Endodermal cell (in vitro differentiated cells): ENCODE measurements around the gene EIF3A. TPM values are rescaled to one million over a fixed set of nuclear protein-coding genes. Genes with fewer than 3 reads are reported as not detected.

Experiments used
- DNase-seq: peaks from one replicate; pipeline ENCODE4 v3.0.0-alpha.2; 2017
- H3K27ac ChIP-seq: 2 replicates; pipeline ENCODE4 v1.5.1; 2013; ENCODE audit warnings: mild to moderate bottlenecking, low read depth, low read length, moderate library complexity
- H3K27me3 ChIP-seq: 2 replicates; pipeline ENCODE4 v1.6.1; 2013; ENCODE audit warnings: mild to moderate bottlenecking, low read length, moderate library complexity; ENCODE audit not compliant: insufficient read depth, control insufficient read depth, poor library complexity, severe bottlenecking
- H3K36me3 ChIP-seq: 2 replicates; pipeline ENCODE4 v1.7.0; 2013; ENCODE audit warnings: mild to moderate bottlenecking, low read length, moderate library complexity; ENCODE audit not compliant: control insufficient read depth, insufficient read depth
- H3K4me1 ChIP-seq: one replicate; pipeline ENCODE4 v1.7.0; 2013; ENCODE audit warnings: low read length; ENCODE audit not compliant: control insufficient read depth, insufficient read depth
- H3K4me3 ChIP-seq: 2 replicates; pipeline ENCODE4 v1.5.1; 2013; ENCODE audit warnings: mild to moderate bottlenecking, low read length, moderate library complexity
- H3K9ac ChIP-seq: 2 replicates; pipeline ENCODE4 v1.6.1; 2013; ENCODE audit warnings: mild to moderate bottlenecking, low read length, moderate library complexity; ENCODE audit not compliant: poor library complexity, severe bottlenecking; ENCODE audit errors: extremely low read depth
- H3K9me3 ChIP-seq: 2 replicates; pipeline ENCODE4 v1.6.1; 2013; ENCODE audit warnings: mild to moderate bottlenecking, low read length, moderate library complexity; ENCODE audit not compliant: control insufficient read depth
- H3K27ac Mint-ChIP-seq: 2 replicates; pipeline ENCODE4 v1.8.0; 2020; ENCODE audit warnings: mixed read lengths
- H3K27me3 Mint-ChIP-seq: 2 replicates; pipeline ENCODE4 v1.8.0; 2021; ENCODE audit warnings: mild to moderate bottlenecking, mixed read lengths; ENCODE audit not compliant: insufficient read depth
- H3K36me3 Mint-ChIP-seq: 2 replicates; pipeline ENCODE4 v1.8.0; 2020; ENCODE audit warnings: low read depth, mixed read lengths
- H3K4me1 Mint-ChIP-seq: 2 replicates; pipeline ENCODE4 v1.8.0; 2020; ENCODE audit warnings: mixed read lengths
- H3K4me3 Mint-ChIP-seq: 2 replicates; pipeline ENCODE4 v1.8.0; 2020; ENCODE audit warnings: mild to moderate bottlenecking, moderate library complexity, mixed read lengths
- H3K9me3 Mint-ChIP-seq: 2 replicates; pipeline ENCODE4 v1.8.0; 2020; ENCODE audit warnings: mild to moderate bottlenecking, mixed read lengths
- WGBS, 2 experiments: methylation state at CpG; one replicate each; pipeline versions ENCODE4 v1.1.5 to v1.1.7; 2013; ENCODE audit warnings: missing lambda C conversion rate in 2 of 2, mixed read lengths in 1 of 2; ENCODE audit not compliant: insufficient coverage in 1 of 2, insufficient read length in 1 of 2; 5-methylcytosine and 5-hydroxymethylcytosine counted together
- total RNA-seq, 2 donors: library from RNA; stranded (reverse); fragmentation: NEBNext Ultra II Directional in 1 of 2; extraction: Animal tissue kit (Norgen Biotek cat#: 25700) in 1 of 2; gene quantifications; 2 replicates in 1 of 2; 3 replicates in 1 of 2; pipeline ENCODE4 v1.2.1, GENCODE V29; 2021
- TF ChIP-seq, protein P1 (sequence below): fragments of 200-600 bp; sonication (generic); conservative IDR thresholded peaks from 2 replicates; pipeline ENCODE4 v1.5.0; 2021; ENCODE audit warnings: antibody characterized with exemption, mild to moderate bottlenecking

The EIF3A gene
- total RNA-seq, 2 donors from 2014 or later: 134 to 144 TPM

DNA sequence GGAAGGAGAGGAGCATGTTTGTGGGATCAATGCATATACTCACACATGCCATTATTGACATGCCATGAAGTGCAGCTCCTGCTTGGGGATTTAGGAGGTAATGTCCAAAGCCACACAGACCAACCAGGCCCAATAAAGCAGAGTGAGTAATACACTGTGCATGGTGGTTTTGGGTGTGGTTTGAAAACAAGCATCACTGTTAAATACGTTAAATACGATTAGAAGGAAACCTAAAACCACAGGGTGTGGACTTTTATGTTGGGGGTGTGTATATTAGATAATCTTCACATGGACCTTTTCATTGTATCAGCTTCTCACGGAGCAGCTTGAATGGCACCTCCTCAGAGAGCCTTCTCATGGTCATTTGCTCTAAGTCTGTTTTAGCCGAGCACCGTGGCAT, 10.4 kb upstream of the EIF3A start:
- DNase-seq: no peak
- TF ChIP-seq, protein P1, sequence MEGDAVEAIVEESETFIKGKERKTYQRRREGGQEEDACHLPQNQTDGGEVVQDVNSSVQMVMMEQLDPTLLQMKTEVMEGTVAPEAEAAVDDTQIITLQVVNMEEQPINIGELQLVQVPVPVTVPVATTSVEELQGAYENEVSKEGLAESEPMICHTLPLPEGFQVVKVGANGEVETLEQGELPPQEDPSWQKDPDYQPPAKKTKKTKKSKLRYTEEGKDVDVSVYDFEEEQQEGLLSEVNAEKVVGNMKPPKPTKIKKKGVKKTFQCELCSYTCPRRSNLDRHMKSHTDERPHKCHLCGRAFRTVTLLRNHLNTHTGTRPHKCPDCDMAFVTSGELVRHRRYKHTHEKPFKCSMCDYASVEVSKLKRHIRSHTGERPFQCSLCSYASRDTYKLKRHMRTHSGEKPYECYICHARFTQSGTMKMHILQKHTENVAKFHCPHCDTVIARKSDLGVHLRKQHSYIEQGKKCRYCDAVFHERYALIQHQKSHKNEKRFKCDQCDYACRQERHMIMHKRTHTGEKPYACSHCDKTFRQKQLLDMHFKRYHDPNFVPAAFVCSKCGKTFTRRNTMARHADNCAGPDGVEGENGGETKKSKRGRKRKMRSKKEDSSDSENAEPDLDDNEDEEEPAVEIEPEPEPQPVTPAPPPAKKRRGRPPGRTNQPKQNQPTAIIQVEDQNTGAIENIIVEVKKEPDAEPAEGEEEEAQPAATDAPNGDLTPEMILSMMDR: no peak
- no peak overlapping the region for H3K4me3 ChIP-seq
- Mint-ChIP-seq H3K4me3 (no peak overlapping the region), H3K9me3 (no peaks in the 10 kb centered on the region), H3K4me1 (peaks cover 18% of the 10 kb centered on the region), H3K27ac (no peak overlapping the region), H3K36me3 (no peaks in the 10 kb centered on the region), H3K27me3 (peaks cover 3% of the 10 kb centered on the region)
- no peaks in the 10 kb centered on the region for H3K4me1 ChIP-seq
- H3K27ac ChIP-seq: no peak overlapping the region
- WGBS, 2 experiments: 92 to 93% methylated on average over 5 of the region's 5 CpGs
- no peak overlapping the region for H3K9ac ChIP-seq
- H3K36me3 ChIP-seq: no peaks in the 10 kb centered on the region
- no peaks in the 10 kb centered on the region for H3K9me3 ChIP-seq
- H3K27me3 ChIP-seq: no peaks in the 10 kb centered on the region

DNA sequence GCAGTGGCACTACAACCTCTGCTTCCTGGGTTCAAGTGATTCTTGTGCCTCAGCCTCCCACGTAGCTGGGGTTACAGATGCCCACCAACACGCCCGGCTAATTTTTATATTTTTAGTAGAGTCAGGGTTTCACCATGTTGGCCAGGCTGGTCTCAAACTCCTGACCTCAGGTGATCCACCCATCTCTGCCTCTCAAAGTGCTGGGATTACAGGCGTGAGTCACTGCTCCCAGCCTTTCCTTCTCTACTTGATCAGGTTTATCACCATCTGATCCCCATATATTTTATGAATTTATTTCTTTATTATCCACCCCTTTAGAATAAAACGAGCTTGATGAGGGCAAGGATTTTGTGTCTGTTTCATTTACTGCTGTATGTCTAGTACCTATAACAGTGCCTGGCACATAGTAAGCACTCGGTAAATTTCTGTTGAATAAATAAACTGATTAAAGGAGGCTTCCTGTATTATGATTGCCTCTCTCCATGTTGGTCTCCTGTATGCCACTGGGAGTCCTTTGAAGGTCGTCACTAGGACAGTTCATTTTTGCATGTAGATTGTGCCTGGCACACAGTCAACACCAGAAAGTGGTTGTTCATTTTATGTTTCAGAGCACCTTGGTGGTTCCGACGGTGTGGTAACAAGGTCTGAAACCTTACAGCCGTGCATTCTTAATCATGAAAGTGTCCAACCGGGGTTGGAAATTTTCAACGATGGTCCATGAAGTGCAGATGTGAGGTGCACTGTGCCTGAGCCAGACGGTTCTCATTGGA, 9.6 kb upstream of the EIF3A start:
- 92 to 95% methylated on average over 12 to 13 of the region's 13 CpGs for WGBS, 2 experiments
- H3K27me3 Mint-ChIP-seq: no peaks in the 10 kb centered on the region
- Histone ChIP-seq H3K27ac (no peak overlapping the region), H3K9me3 (no peaks in the 10 kb centered on the region), H3K9ac (no peak overlapping the region), H3K4me1 (no peaks in the 10 kb centered on the region), H3K4me3 (no peak overlapping the region), H3K36me3 (no peaks in the 10 kb centered on the region), H3K27me3 (no peaks in the 10 kb centered on the region)
- no peak overlapping the region for H3K4me3 Mint-ChIP-seq
- no peaks in the 10 kb centered on the region for H3K36me3 Mint-ChIP-seq
- TF ChIP-seq, protein P1: no peak
- H3K27ac Mint-ChIP-seq: no peak overlapping the region
- DNase-seq: no peak
- no peaks in the 10 kb centered on the region for H3K9me3 Mint-ChIP-seq
- peaks cover 21% of the 10 kb centered on the region for H3K4me1 Mint-ChIP-seq

DNA sequence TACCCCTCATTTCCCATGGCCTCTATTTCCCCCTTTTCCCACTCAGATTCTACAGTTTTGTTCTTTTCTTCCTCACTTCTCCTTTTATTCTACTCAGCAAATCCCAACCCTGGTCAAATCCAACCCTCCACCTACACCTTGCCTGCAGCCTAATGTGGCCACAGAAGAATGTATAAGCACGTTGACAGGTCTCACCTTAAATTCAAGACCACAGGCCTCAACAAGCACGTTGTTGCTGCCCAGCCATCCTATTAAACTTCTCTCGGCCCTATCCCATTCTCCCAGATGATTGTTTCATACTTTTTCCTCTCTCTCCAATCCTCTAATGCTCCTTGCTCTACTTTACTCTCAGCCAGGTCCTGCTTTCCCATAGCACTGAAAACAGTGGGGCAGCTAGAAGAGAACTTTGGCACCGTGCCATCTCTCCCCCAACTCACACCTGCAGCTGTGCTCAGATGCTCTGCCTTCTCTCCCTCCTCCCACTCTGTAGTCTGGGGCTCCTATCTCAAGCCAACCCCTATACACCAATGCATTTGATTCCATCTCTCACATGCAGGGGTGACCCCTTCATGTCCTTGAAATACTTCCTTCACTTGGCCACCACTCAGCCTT, 6.8 kb upstream of the EIF3A start:
- no peaks in the 10 kb centered on the region for H3K36me3 Mint-ChIP-seq
- TF ChIP-seq, protein P1: no peak
- Histone ChIP-seq H3K27ac (no peak overlapping the region), H3K9me3 (no peaks in the 10 kb centered on the region), H3K4me1 (no peaks in the 10 kb centered on the region), H3K9ac (no peak overlapping the region), H3K27me3 (no peaks in the 10 kb centered on the region), H3K4me3 (no peak overlapping the region), H3K36me3 (no peaks in the 10 kb centered on the region)
- peaks cover 17% of the 10 kb centered on the region for H3K4me1 Mint-ChIP-seq
- H3K27ac Mint-ChIP-seq: no peak overlapping the region
- H3K27me3 Mint-ChIP-seq: no peaks in the 10 kb centered on the region
- WGBS, 2 experiments: 84 to 95% methylated on average over 3 to 4 of the region's 4 CpGs
- no peak for DNase-seq
- H3K9me3 Mint-ChIP-seq: no peaks in the 10 kb centered on the region
- no peak overlapping the region for H3K4me3 Mint-ChIP-seq
